Nephron progenitor cell (in vitro differentiated cells): ENCODE data around the gene PM20D2.
A peak's percentile ranks its signal among the peaks of the same experiment; 100 is the strongest.
"Not testable (repeated sequence)": the region's sequence is repeated elsewhere in the genome, so short reads cannot be mapped to it uniquely, and the experiment has no call there.

Experiments
- DNase-seq: peaks from one replicate; pipeline ENCODE4 v3.0.0; 2021
- H3K27ac Mint-ChIP-seq: 2 replicates; pipeline ENCODE4 v1.8.0; 2021; ENCODE audit warnings: mild to moderate bottlenecking, moderate library complexity, mixed read lengths
- H3K27me3 Mint-ChIP-seq: 2 replicates; pipeline ENCODE4 v1.8.0; 2021; ENCODE audit warnings: mild to moderate bottlenecking, low read depth, mixed read lengths; ENCODE audit not compliant: poor library complexity
- H3K36me3 Mint-ChIP-seq: 2 replicates; pipeline ENCODE4 v1.8.0; 2021; ENCODE audit warnings: low read depth, mixed read lengths
- H3K4me1 Mint-ChIP-seq: 2 replicates; pipeline ENCODE4 v1.8.0; 2021; ENCODE audit warnings: mixed read lengths
- H3K4me3 Mint-ChIP-seq: 2 replicates; pipeline ENCODE4 v1.8.0; 2021; ENCODE audit warnings: mild to moderate bottlenecking, moderate library complexity, mixed read lengths
- H3K9me3 Mint-ChIP-seq: 2 replicates; pipeline ENCODE4 v1.8.0; 2021; ENCODE audit warnings: mild to moderate bottlenecking, moderate library complexity, mixed read lengths
- TF ChIP-seq, protein P1 (sequence below): fragments of 200-600 bp; sonication (generic); IDR thresholded peaks from 2 replicates; pipeline ENCODE4 v1.5.0; 2021; ENCODE audit warnings: antibody characterized with exemption

Gene PM20D2

GRCh38 chr6:89117211-89118108 is 28.4 kb upstream of the PM20D2 start, which contains the start of gene SRSF12:
Gene SRSF12, minus strand, starts transcription at chr6:89118071. Its CDS starts 184 bp downstream, at chr6:89117887.
- H3K9me3 Mint-ChIP-seq, result no peaks in the 10 kb centered on the region
- H3K36me3 Mint-ChIP-seq, result peaks cover 12% of the 10 kb centered on the region
- peaks cover 22% of the 10 kb centered on the region for H3K4me1 Mint-ChIP-seq
- TF ChIP-seq, protein P1, sequence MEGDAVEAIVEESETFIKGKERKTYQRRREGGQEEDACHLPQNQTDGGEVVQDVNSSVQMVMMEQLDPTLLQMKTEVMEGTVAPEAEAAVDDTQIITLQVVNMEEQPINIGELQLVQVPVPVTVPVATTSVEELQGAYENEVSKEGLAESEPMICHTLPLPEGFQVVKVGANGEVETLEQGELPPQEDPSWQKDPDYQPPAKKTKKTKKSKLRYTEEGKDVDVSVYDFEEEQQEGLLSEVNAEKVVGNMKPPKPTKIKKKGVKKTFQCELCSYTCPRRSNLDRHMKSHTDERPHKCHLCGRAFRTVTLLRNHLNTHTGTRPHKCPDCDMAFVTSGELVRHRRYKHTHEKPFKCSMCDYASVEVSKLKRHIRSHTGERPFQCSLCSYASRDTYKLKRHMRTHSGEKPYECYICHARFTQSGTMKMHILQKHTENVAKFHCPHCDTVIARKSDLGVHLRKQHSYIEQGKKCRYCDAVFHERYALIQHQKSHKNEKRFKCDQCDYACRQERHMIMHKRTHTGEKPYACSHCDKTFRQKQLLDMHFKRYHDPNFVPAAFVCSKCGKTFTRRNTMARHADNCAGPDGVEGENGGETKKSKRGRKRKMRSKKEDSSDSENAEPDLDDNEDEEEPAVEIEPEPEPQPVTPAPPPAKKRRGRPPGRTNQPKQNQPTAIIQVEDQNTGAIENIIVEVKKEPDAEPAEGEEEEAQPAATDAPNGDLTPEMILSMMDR, result no peak
- peak; percentile 80 for DNase-seq
- H3K4me3 Mint-ChIP-seq, result peak within 1 kb of the TSS; percentile 92
- H3K27me3 Mint-ChIP-seq, result peaks cover 7% of the 10 kb centered on the region
- H3K27ac Mint-ChIP-seq, result peak within 1 kb of the TSS; percentile 39

GRCh38 chr6:89118931-89119330 is 26.9 kb upstream of the PM20D2 start:
- Mint-ChIP-seq H3K4me1 (peaks cover 22% of the 10 kb centered on the region), H3K9me3 (no peaks in the 10 kb centered on the region), H3K36me3 (peaks cover 7% of the 10 kb centered on the region), H3K27me3 (peaks cover 7% of the 10 kb centered on the region), H3K27ac (no peak overlapping the region), H3K4me3 (peak overlapping the region; percentile 78)
- TF ChIP-seq, protein P1, result no peak
- DNase-seq, result no peak

- TF ChIP-seq, protein P1, result no peak
- H3K4me1 Mint-ChIP-seq, result peaks cover 22% of the 10 kb centered on the region
- peaks cover 6% of the 10 kb centered on the region for H3K36me3 Mint-ChIP-seq
- H3K27me3 Mint-ChIP-seq, result peaks cover 7% of the 10 kb centered on the region
- H3K4me3 Mint-ChIP-seq, result no peak overlapping the region
- DNase-seq, result no peak
- peaks cover 4% of the 10 kb centered on the region for H3K9me3 Mint-ChIP-seq
- H3K27ac Mint-ChIP-seq, result no peak overlapping the region
Measured at GRCh38 chr6:89120371-89120770, 25.5 kb upstream of the PM20D2 start.

- Mint-ChIP-seq H3K27ac (no peak overlapping the region), H3K4me3 (no peak overlapping the region), H3K9me3 (peaks cover 7% of the 10 kb centered on the region), H3K36me3 (peaks cover 8% of the 10 kb centered on the region), H3K27me3 (peaks cover 7% of the 10 kb centered on the region), H3K4me1 (peaks cover 11% of the 10 kb centered on the region)
- no peak for DNase-seq
- TF ChIP-seq, protein P1, result no peak
Measured at GRCh38 chr6:89121934-89122333, 23.9 kb upstream of the PM20D2 start.

DNA sequence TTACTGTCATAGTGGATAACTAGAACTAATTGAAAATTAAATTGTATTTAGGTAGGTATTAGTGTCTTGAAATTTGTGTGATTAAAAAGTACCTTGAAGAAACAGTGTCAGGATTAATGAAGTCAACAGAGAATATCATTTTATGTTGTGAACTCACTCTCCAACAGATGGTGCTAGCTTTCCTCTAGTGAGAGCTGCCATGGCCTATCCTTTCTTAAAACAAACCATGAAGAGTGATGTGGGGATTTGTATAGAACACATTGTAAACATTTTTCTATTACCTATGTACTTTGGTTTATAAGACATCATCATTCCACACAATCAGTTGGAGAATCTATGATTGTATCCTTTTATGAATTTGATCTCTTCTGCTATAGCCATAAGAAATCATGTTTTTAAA is 23.2 kb upstream of the PM20D2 start:
- H3K27ac Mint-ChIP-seq, result no peak overlapping the region
- H3K27me3 Mint-ChIP-seq, result peaks cover 7% of the 10 kb centered on the region
- H3K4me1 Mint-ChIP-seq, result peaks cover 7% of the 10 kb centered on the region
- no peak overlapping the region for H3K4me3 Mint-ChIP-seq
- no peak for DNase-seq
- H3K36me3 Mint-ChIP-seq, result peaks cover 11% of the 10 kb centered on the region
- peaks cover 13% of the 10 kb centered on the region for H3K9me3 Mint-ChIP-seq
- TF ChIP-seq, protein P1, result no peak

DNA sequence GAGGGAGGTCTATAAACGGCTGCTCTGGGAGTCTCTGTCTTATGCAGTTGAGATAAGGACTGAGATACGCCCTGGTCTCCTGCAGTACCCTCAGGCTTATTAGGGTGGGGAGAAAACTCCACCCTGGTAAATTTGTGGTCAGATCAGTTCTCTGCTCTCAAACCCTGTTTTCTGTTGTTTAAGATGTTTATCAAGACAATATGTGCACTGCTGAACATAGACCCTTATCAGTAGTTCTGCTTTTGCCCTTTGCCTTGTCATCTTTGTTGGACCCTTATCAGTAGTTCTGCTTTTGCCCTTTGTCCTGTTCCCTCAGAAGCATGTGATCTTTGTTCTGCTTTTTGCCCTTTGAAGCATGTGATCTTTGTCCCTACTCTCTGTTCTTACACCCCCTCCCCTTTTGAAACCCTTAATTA is 17.6 kb upstream of the PM20D2 start:
- not testable (repeated sequence) for DNase-seq, H3K4me3 Mint-ChIP-seq, H3K4me1 Mint-ChIP-seq, H3K27me3 Mint-ChIP-seq
- Mint-ChIP-seq H3K9me3 (peaks cover 29% of the 10 kb centered on the region), H3K27ac (peak overlapping the region; percentile 50), H3K36me3 (peaks cover 30% of the 10 kb centered on the region)
